Breast epithelium (tissue), 4 donors: ENCODE measurements around the gene ETV2. TPM values are rescaled to one million over a fixed set of nuclear protein-coding genes. Genes with fewer than 3 reads are reported as not detected.

Experiments used
- DNase-seq, 2 donors: peaks; one replicate each; pipeline ENCODE4 v3.0.0-alpha.2; 2019; ENCODE audit warnings: low spot score in 2 of 2
- H3K27ac ChIP-seq, 2 donors: fragments of 200-600 bp; sonication (generic) in 1 of 2; one replicate each; pipeline ENCODE4 v1.5.1; 2016 to 2019; ENCODE audit warnings: mild to moderate bottlenecking in 1 of 2
- H3K27me3 ChIP-seq, 2 donors: fragments of 200-600 bp; sonication (generic) in 1 of 2; one replicate each; pipeline versions ENCODE4 v1.5.1 to v1.6.0; 2017 to 2019; ENCODE audit warnings: control low read depth in 1 of 2, mild to moderate bottlenecking in 1 of 2
- H3K36me3 ChIP-seq: fragments of 200-600 bp; one replicate; pipeline ENCODE4 v1.5.1; 2019
- H3K4me1 ChIP-seq, 2 donors: fragments of 200-600 bp; sonication (generic); one replicate each; pipeline ENCODE4 v1.5.1; 2016 to 2019; ENCODE audit warnings: control low read depth in 1 of 2
- H3K4me3 ChIP-seq, 3 donors: fragments of 200-600 bp; sonication (generic); 1 replicate in 2 of 3; 2 replicates in 1 of 3; pipeline ENCODE4 v1.5.1; 2016 to 2019; ENCODE audit warnings: mild to moderate bottlenecking in 3 of 3, moderate library complexity in 2 of 3
- H3K9me3 ChIP-seq, 2 donors: fragments of 200-600 bp; sonication (generic) in 1 of 2; one replicate each; pipeline ENCODE4 v1.5.1; 2016 to 2019; ENCODE audit warnings: control low read depth in 1 of 2
- CTCF ChIP-seq, 3 donors: fragments of 450-650 bp; IDR thresholded peaks; one replicate each; pipeline ENCODE4 v1.5.1; 2016 to 2017; ENCODE audit warnings: antibody characterized with exemption in 3 of 3, mild to moderate bottlenecking in 3 of 3, moderate library complexity in 3 of 3
- POLR2A ChIP-seq: fragments of 450-650 bp; IDR thresholded peaks from one replicate; pipeline ENCODE4 v1.6.1; 2016; ENCODE audit warnings: antibody characterized with exemption, mild to moderate bottlenecking, moderate library complexity
- POLR2AphosphoS5 ChIP-seq, 3 donors: sonication (generic); formaldehyde crosslinking; IDR thresholded peaks; one replicate each; pipeline ENCODE4 v1.6.1; 2017; ENCODE audit warnings: antibody characterized with exemption in 3 of 3
- intact Hi-C: fragments of 100-400 bp; cut with DNase I; formaldehyde crosslinking; loops from one replicate; pipeline ENCODE4 v1.15.1; 2023; ENCODE audit warnings: low total_unique reads
- total RNA-seq, 3 donors: library from RNA; depleted of rRNA; stranded (reverse); fragments of >200 nt; gene quantifications; one replicate each; pipeline ENCODE4 v1.1.0, GENCODE V29; 2016

ETV2 gene
- total RNA-seq, 3 donors from 2014 or later, result 0.59 TPM; not detected in 2

GRCh38 chr19:35661995-35662340 is 20.4 kb downstream of the ETV2 start:
- no peak for DNase-seq
- H3K4me3 ChIP-seq, result no peak overlapping the region
- no peaks in the 10 kb centered on the region for H3K9me3 ChIP-seq
- H3K36me3 ChIP-seq, result no peaks in the 10 kb centered on the region
- intact Hi-C loops, result no loop called here
- TF ChIP-seq POLR2A (no peak), CTCF (IDR thresholded peaks at IDR 0.05) (no peak), POLR2AphosphoS5 (IDR thresholded peaks at IDR 0.05) (no peak)
- H3K27me3 ChIP-seq, result no peaks in the 10 kb centered on the region
- no peaks in the 10 kb centered on the region for H3K4me1 ChIP-seq
- H3K27ac ChIP-seq, result no peak overlapping the region

GRCh38 chr19:35663981-35664380 is 22.4 kb downstream of the ETV2 start:
- H3K27ac ChIP-seq, result no peak overlapping the region
- no peak for DNase-seq
- peaks cover 0 to 4% of the 10 kb centered on the region in 2 donors for H3K27me3 ChIP-seq

GRCh38 chr19:35665157-35665556 is 23.6 kb downstream of the ETV2 start:
- Histone ChIP-seq H3K4me1 (no peaks in the 10 kb centered on the region), H3K9me3 (no peaks in the 10 kb centered on the region), H3K27me3 (peaks cover 0 to 9% of the 10 kb centered on the region in 2 donors), H3K36me3 (no peaks in the 10 kb centered on the region), H3K27ac (no peak overlapping the region), H3K4me3 (no peak overlapping the region)
- no peak for DNase-seq
- TF ChIP-seq CTCF (IDR thresholded peaks at IDR 0.05) (no peak), POLR2A (no peak), POLR2AphosphoS5 (IDR thresholded peaks at IDR 0.05) (no peak)
- intact Hi-C loops, result no loop called here

More at GRCh38 chr19:35663981-35664380, 22.4 kb downstream of the ETV2 start:
- TF ChIP-seq POLR2A (no peak), CTCF (IDR thresholded peaks at IDR 0.05) (no peak), POLR2AphosphoS5 (IDR thresholded peaks at IDR 0.05) (no peak)
- Histone ChIP-seq H3K9me3 (no peaks in the 10 kb centered on the region), H3K36me3 (no peaks in the 10 kb centered on the region), H3K4me3 (no peak overlapping the region), H3K4me1 (no peaks in the 10 kb centered on the region)
- intact Hi-C loops, result no loop called here

- TF ChIP-seq POLR2A (no peak), CTCF (IDR thresholded peaks at IDR 0.05) (no peak), POLR2AphosphoS5 (IDR thresholded peaks at IDR 0.05) (no peak)
- intact Hi-C loops, result no loop called here
- DNase-seq, result no peak
- H3K27me3 ChIP-seq, result peaks cover 0 to 9% of the 10 kb centered on the region in 2 donors
- H3K4me1 ChIP-seq, result no peaks in the 10 kb centered on the region
- H3K36me3 ChIP-seq, result no peaks in the 10 kb centered on the region
- H3K4me3 ChIP-seq, result no peak overlapping the region
- no peak overlapping the region for H3K27ac ChIP-seq
- no peaks in the 10 kb centered on the region for H3K9me3 ChIP-seq
Observed at GRCh38 chr19:35665604-35666003, 24.1 kb downstream of the ETV2 start.

- Histone ChIP-seq H3K4me1 (no peaks in the 10 kb centered on the region), H3K27me3 (peaks cover 0 to 9% of the 10 kb centered on the region in 2 donors), H3K36me3 (no peaks in the 10 kb centered on the region), H3K9me3 (no peaks in the 10 kb centered on the region), H3K4me3 (no peak within 1 kb of the TSS), H3K27ac (no peak within 1 kb of the TSS)
- intact Hi-C loops, result no loop called here
- TF ChIP-seq POLR2AphosphoS5 (IDR thresholded peaks at IDR 0.05) (no peak), POLR2A (no peak), CTCF (IDR thresholded peaks at IDR 0.05) (no peak)
- no peak for DNase-seq
Observed at GRCh38 chr19:35666251-35666913, 24.8 kb downstream of the ETV2 start, which contains the start of gene UPK1A. Gene UPK1A (plus strand): TSS chr19:35666517. CDS start chr19:35666813, 296 bp downstream.
